GM12878 (cell line): ENCODE results near the gene MAPK8.

Experiments used
- CREB1 ChIP-seq: IDR thresholded peaks from 2 replicates; pipeline ENCODE4 v1.6.1; 2012; ENCODE audit warnings: low read depth, mild to moderate bottlenecking, inconsistent platforms
- CREM ChIP-seq: IDR thresholded peaks from 2 replicates; pipeline ENCODE4 v1.6.1; 2014; ENCODE audit warnings: antibody characterized with exemption, low read depth
- CTCF ChIP-seq, 3 experiments: IDR thresholded peaks in 2 of 3; conservative IDR thresholded peaks in 1 of 3; 2 replicates each; pipeline ENCODE4 v1.5.1; 2011; ENCODE audit warnings: low read depth in 3 of 3, low read length in 3 of 3, mild to moderate bottlenecking in 3 of 3, control low read depth in 2 of 3, moderate library complexity in 2 of 3, inconsistent platforms in 1 of 3, mixed read lengths in 1 of 3; ENCODE audit not compliant: control insufficient read depth in 2 of 3, insufficient read depth in 1 of 3; ENCODE audit errors: extremely low read depth in 1 of 3
- EP300 ChIP-seq, 2 experiments: fragments of 150-350 bp in 1 of 2; IDR thresholded peaks; 2 replicates each; pipeline ENCODE4 v1.6.1; 2011 to 2012; ENCODE audit warnings: low read depth in 2 of 2, low read length in 2 of 2, borderline replicate concordance in 1 of 2, improper control_type of control experiment in 1 of 2, inconsistent platforms in 1 of 2; ENCODE audit not compliant: control insufficient read depth in 1 of 2
- EZH2 ChIP-seq: IDR thresholded peaks from 2 replicates; pipeline ENCODE4 v1.6.1; 2012; ENCODE audit warnings: low read depth, mild to moderate bottlenecking, control low read depth, inconsistent platforms, low read length, borderline replicate concordance; ENCODE audit not compliant: control insufficient read depth
- ZNF592 ChIP-seq: fragments of 450-650 bp; IDR thresholded peaks from 2 replicates; pipeline ENCODE4 v1.6.1; 2017; ENCODE audit warnings: mild to moderate bottlenecking, moderate library complexity

DNA sequence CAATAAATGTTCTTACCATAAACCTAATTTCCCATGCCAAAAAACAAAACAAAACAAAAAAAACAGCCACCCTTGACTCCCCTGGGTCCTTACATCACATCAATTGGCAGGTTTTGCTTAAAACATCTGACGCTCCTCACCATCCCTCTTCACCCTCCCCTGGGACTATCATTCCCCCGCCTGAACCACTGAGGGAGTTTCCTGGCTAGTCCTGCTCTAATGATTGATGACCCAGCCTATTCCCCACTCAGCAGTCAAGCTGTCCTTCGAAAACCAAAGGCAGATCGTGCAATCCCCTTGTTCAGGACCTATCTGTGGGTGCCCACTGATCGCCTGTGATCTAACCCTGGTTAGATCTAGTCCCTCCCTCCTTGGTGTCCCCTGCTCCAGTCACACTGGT is 20.8 kb upstream of the MAPK8 start:
- TF ChIP-seq CREB1 (peak; percentile 40; the same call in 1 of the 2 replicates), ZNF592 (no peak), CTCF (IDR thresholded peaks at IDR 0.05 in 2 of 3, conservative IDR thresholded peaks at IDR 0.05 in 1 of 3; ENCODE audit: control insufficient read depth in 2 of 3, extremely low read depth in 1 of 3, insufficient read depth in 1 of 3, low read depth in 3 of 3, low read length in 3 of 3) (no peak), CREM (peak; percentile 37; the same call in 1 of the 2 replicates), EP300 (IDR thresholded peaks at IDR 0.05; ENCODE audit: borderline replicate concordance in 1 of 2, control insufficient read depth in 1 of 2, low read depth in 2 of 2, low read length in 2 of 2) (peak; percentile 80 to 84), EZH2 (no peak)
